HCT116 (cell line): ENCODE results near the gene CSNK1D.

ENCODE experiments used
- CTCF ChIP-seq, 3 experiments: fragments of 200-600 bp in 1 of 3; sonication (generic) in 1 of 3; IDR thresholded peaks in 2 of 3; conservative IDR thresholded peaks in 1 of 3; 2 replicates each; pipeline ENCODE4 v1.5.1; 2012 to 2017; ENCODE audit warnings: low read depth in 2 of 3, low read length in 2 of 3, antibody characterized with exemption in 1 of 3, borderline replicate concordance in 1 of 3, control low read depth in 1 of 3, mild to moderate bottlenecking in 1 of 3, mixed read lengths in 1 of 3, mixed run types in 1 of 3, moderate library complexity in 1 of 3; ENCODE audit not compliant: insufficient read depth in 1 of 3
- EGR1 ChIP-seq: IDR thresholded peaks from 2 replicates; pipeline ENCODE4 v1.6.1; 2012; ENCODE audit warnings: low read depth
- ELF1 ChIP-seq: IDR thresholded peaks from 2 replicates; pipeline ENCODE4 v1.6.1; 2012; ENCODE audit warnings: low read depth, borderline replicate concordance
- EZH2 ChIP-seq: fragments of 200-600 bp; sonication (generic); IDR thresholded peaks from 2 replicates; pipeline ENCODE4 v1.6.1; 2017; ENCODE audit warnings: antibody characterized with exemption, mixed run types
- FOSL1 ChIP-seq: IDR thresholded peaks from 2 replicates; pipeline ENCODE4 v1.6.1; 2012; ENCODE audit warnings: low read depth
- POLR2A ChIP-seq: IDR thresholded peaks from 2 replicates; pipeline ENCODE4 v1.7.0; 2011; ENCODE audit warnings: borderline replicate concordance; ENCODE audit not compliant: insufficient read depth, insufficient read length; ENCODE audit errors: extremely low read depth
- SP1 ChIP-seq: IDR thresholded peaks from 2 replicates; pipeline ENCODE4 v1.6.1; 2012; ENCODE audit warnings: low read depth
- TCF7L2 ChIP-seq: IDR thresholded peaks from 2 replicates; pipeline ENCODE4 v1.7.0; 2011; ENCODE audit warnings: borderline replicate concordance, inconsistent platforms; ENCODE audit not compliant: insufficient read depth, insufficient read length; ENCODE audit errors: extremely low read depth
- ZBTB33 ChIP-seq: IDR thresholded peaks from 2 replicates; pipeline ENCODE4 v1.6.1; 2011; ENCODE audit warnings: mild to moderate bottlenecking, low read length, moderate library complexity; ENCODE audit not compliant: insufficient replicate concordance; ENCODE audit errors: extremely low read depth
- ZNF274 ChIP-seq: fragments of 200-500 bp; sonication (Bioruptor generic); IDR thresholded peaks from 2 replicates; pipeline ENCODE4 v1.6.1; 2014; ENCODE audit warnings: mild to moderate bottlenecking, low read depth, low read length, inconsistent platforms

GRCh38 chr17:82278786-82279391 is 5.4 kb upstream of the CSNK1D start:
- no peak for TF ChIP-seq POLR2A
- no peak for TF ChIP-seq SP1
- no peak for TF ChIP-seq FOSL1
- no peak for TF ChIP-seq TCF7L2
- no peak for TF ChIP-seq ZNF274
- TF ChIP-seq CTCF (IDR thresholded peaks at IDR 0.05 in 2 of 3, conservative IDR thresholded peaks at IDR 0.05 in 1 of 3; ENCODE audit: borderline replicate concordance in 1 of 3, insufficient read depth in 1 of 3, low read depth in 2 of 3, low read length in 2 of 3) = no peak
- TF ChIP-seq ELF1 = no peak
- no peak for TF ChIP-seq ZBTB33
- no peak for TF ChIP-seq EGR1
- no peak for TF ChIP-seq EZH2
